ENCODE data around the gene CD81. TPM values are rescaled to one million over a fixed set of nuclear protein-coding genes. Genes with fewer than 3 reads are reported as not detected.

Gene CD81
- total RNA-seq, 2 donors from 2014 or later: 498 to 842 TPM

- TF ChIP-seq, protein P1, sequence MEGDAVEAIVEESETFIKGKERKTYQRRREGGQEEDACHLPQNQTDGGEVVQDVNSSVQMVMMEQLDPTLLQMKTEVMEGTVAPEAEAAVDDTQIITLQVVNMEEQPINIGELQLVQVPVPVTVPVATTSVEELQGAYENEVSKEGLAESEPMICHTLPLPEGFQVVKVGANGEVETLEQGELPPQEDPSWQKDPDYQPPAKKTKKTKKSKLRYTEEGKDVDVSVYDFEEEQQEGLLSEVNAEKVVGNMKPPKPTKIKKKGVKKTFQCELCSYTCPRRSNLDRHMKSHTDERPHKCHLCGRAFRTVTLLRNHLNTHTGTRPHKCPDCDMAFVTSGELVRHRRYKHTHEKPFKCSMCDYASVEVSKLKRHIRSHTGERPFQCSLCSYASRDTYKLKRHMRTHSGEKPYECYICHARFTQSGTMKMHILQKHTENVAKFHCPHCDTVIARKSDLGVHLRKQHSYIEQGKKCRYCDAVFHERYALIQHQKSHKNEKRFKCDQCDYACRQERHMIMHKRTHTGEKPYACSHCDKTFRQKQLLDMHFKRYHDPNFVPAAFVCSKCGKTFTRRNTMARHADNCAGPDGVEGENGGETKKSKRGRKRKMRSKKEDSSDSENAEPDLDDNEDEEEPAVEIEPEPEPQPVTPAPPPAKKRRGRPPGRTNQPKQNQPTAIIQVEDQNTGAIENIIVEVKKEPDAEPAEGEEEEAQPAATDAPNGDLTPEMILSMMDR (IDR thresholded peaks at IDR 0.05): no peak
- H3K36me3 ChIP-seq: no peaks in the 10 kb centered on the region
- no peak overlapping the region for H3K27ac ChIP-seq
- ATAC-seq (ENCODE audit: insufficient number of reproducible peaks, low FRiP score, low read depth) (no peak), DNase-seq (ENCODE audit: low spot score) (no peak)
- H3K4me3 ChIP-seq: no peak overlapping the region
- H3K27me3 ChIP-seq (replicated peaks; ENCODE audit: insufficient read depth): no peaks in the 10 kb centered on the region
- no peaks in the 10 kb centered on the region for H3K4me1 ChIP-seq (ENCODE audit: control insufficient read depth in 1 of 2, low read depth in 2 of 2)
- no peaks in the 10 kb centered on the region for H3K9me3 ChIP-seq
Observed at GRCh38 chr11:2358754-2359442, 18.2 kb upstream of the CD81 start.

GRCh38 chr11:2359557-2359956, 17.6 kb upstream of the CD81 start:
- H3K36me3 ChIP-seq: no peaks in the 10 kb centered on the region
- no peaks in the 10 kb centered on the region for H3K27me3 ChIP-seq (replicated peaks; ENCODE audit: insufficient read depth)
- no peak for ATAC-seq (ENCODE audit: insufficient number of reproducible peaks, low FRiP score, low read depth)
- TF ChIP-seq, protein P1 (IDR thresholded peaks at IDR 0.05): no peak
- H3K4me1 ChIP-seq (ENCODE audit: control insufficient read depth in 1 of 2, low read depth in 2 of 2): no peaks in the 10 kb centered on the region
- no peaks in the 10 kb centered on the region for H3K9me3 ChIP-seq
- H3K4me3 ChIP-seq: no peak overlapping the region
- H3K27ac ChIP-seq: no peak overlapping the region
- no peak for DNase-seq (ENCODE audit: low spot score)

DNA sequence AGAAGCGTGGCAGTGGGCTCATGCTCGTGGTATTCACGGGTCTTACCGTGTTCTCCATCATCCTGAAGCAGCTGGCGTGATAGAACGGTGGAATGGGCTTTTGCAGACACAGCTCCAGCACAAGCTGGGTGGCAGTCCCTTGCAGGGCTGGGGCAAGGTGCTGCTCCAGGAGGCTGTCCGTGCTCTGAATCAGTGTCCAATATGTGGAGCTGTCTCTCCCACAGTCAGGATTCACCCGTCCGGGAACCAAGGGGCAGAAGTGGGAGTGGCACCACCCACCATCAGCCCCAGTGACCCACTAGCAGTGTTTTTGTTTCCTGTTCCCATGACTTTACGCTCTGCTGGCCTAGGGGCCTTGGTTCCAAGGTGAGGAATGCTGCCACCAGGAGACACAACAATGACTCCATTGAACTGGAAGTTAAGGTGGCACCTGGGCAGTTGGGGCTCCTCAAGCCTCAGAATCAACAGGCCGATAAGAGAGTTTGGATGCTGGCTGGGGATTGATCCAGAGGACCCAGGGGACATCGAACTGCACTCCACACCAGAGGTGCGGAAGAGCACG, 16.9 kb upstream of the CD81 start:
- DNase-seq (ENCODE audit: low spot score) (no peak), ATAC-seq (ENCODE audit: insufficient number of reproducible peaks, low FRiP score, low read depth) (no peak)
- TF ChIP-seq, protein P1 (IDR thresholded peaks at IDR 0.05): no peak
- no peak overlapping the region for H3K4me3 ChIP-seq
- no peaks in the 10 kb centered on the region for H3K9me3 ChIP-seq
- H3K27ac ChIP-seq: no peak overlapping the region
- H3K27me3 ChIP-seq (replicated peaks; ENCODE audit: insufficient read depth): no peaks in the 10 kb centered on the region
- H3K36me3 ChIP-seq: no peaks in the 10 kb centered on the region
- H3K4me1 ChIP-seq (ENCODE audit: control insufficient read depth in 1 of 2, low read depth in 2 of 2): no peaks in the 10 kb centered on the region

- no peaks in the 10 kb centered on the region for H3K36me3 ChIP-seq
- ATAC-seq (ENCODE audit: insufficient number of reproducible peaks, low FRiP score, low read depth) (no peak), DNase-seq (ENCODE audit: low spot score) (no peak)
- H3K27ac ChIP-seq: no peak overlapping the region
- H3K9me3 ChIP-seq: no peaks in the 10 kb centered on the region
- TF ChIP-seq, protein P1 (IDR thresholded peaks at IDR 0.05): no peak
- H3K4me1 ChIP-seq (ENCODE audit: control insufficient read depth in 1 of 2, low read depth in 2 of 2): peaks cover 5 to 10% of the 10 kb centered on the region in 2 donors
- no peak overlapping the region for H3K4me3 ChIP-seq
- H3K27me3 ChIP-seq (replicated peaks; ENCODE audit: insufficient read depth): no peaks in the 10 kb centered on the region
Observed at GRCh38 chr11:2361565-2361964, 15.5 kb upstream of the CD81 start.

GRCh38 chr11:2362414-2362813, 14.7 kb upstream of the CD81 start:
- no peaks in the 10 kb centered on the region for H3K9me3 ChIP-seq
- TF ChIP-seq, protein P1 (IDR thresholded peaks at IDR 0.05): no peak
- H3K27ac ChIP-seq: no peak overlapping the region
- no peaks in the 10 kb centered on the region for H3K36me3 ChIP-seq
- H3K27me3 ChIP-seq (replicated peaks; ENCODE audit: insufficient read depth): no peaks in the 10 kb centered on the region
- H3K4me1 ChIP-seq (ENCODE audit: control insufficient read depth in 1 of 2, low read depth in 2 of 2): peaks cover 5 to 15% of the 10 kb centered on the region in 2 donors
- H3K4me3 ChIP-seq: no peak overlapping the region
- DNase-seq (ENCODE audit: low spot score) (no peak), ATAC-seq (ENCODE audit: insufficient number of reproducible peaks, low FRiP score, low read depth) (no peak)

Data from thoracic aorta (tissue), 2 donors.